Measurements from ENCODE around the gene PRPF18. TPM values are rescaled to one million over a fixed set of nuclear protein-coding genes. Genes with fewer than 3 reads are reported as not detected.

Gene PRPF18
- total RNA-seq, 1 donor from 2014 or later: 17.1 TPM

GRCh38 chr10:13571541-13571940 is 15.2 kb upstream of the PRPF18 start:
- DNase-seq (ENCODE audit: low spot score, unreplicated experiment): no peak
- TF ChIP-seq CTCF (IDR thresholded peaks at IDR 0.05; ENCODE audit: unreplicated experiment): no peak
- Mint-ChIP-seq H3K27me3 (peaks cover 21% of the 10 kb centered on the region), H3K4me3 (ENCODE audit: low read depth) (no peak overlapping the region), H3K27ac (no peak overlapping the region), H3K36me3 (ENCODE audit: insufficient read depth) (no peaks in the 10 kb centered on the region), H3K4me1 (ENCODE audit: low read depth) (no peaks in the 10 kb centered on the region), H3K9me3 (ENCODE audit: low read depth) (no peaks in the 10 kb centered on the region)

GRCh38 chr10:13573960-13574359 is 12.8 kb upstream of the PRPF18 start:
- no peak for DNase-seq (ENCODE audit: low spot score, unreplicated experiment)
- no peaks in the 10 kb centered on the region for H3K36me3 Mint-ChIP-seq (ENCODE audit: insufficient read depth)
- peaks cover 2% of the 10 kb centered on the region for H3K4me1 Mint-ChIP-seq (ENCODE audit: low read depth)
- H3K9me3 Mint-ChIP-seq (ENCODE audit: low read depth): no peaks in the 10 kb centered on the region
- H3K27ac Mint-ChIP-seq: no peak overlapping the region
- no peak for TF ChIP-seq CTCF (IDR thresholded peaks at IDR 0.05; ENCODE audit: unreplicated experiment)
- H3K27me3 Mint-ChIP-seq: peaks cover 25% of the 10 kb centered on the region
- H3K4me3 Mint-ChIP-seq (ENCODE audit: low read depth): no peak overlapping the region

- no peaks in the 10 kb centered on the region for H3K9me3 Mint-ChIP-seq (ENCODE audit: low read depth)
- H3K36me3 Mint-ChIP-seq (ENCODE audit: insufficient read depth): no peaks in the 10 kb centered on the region
- TF ChIP-seq CTCF (IDR thresholded peaks at IDR 0.05; ENCODE audit: unreplicated experiment): no peak
- no peaks in the 10 kb centered on the region for H3K27me3 Mint-ChIP-seq
- no peak overlapping the region for H3K27ac Mint-ChIP-seq
- peaks cover 23% of the 10 kb centered on the region for H3K4me1 Mint-ChIP-seq (ENCODE audit: low read depth)
- no peak for DNase-seq (ENCODE audit: low spot score, unreplicated experiment)
- H3K4me3 Mint-ChIP-seq (ENCODE audit: low read depth): no peak overlapping the region
Measured at GRCh38 chr10:13585195-13585751, 1.5 kb upstream of the PRPF18 start.

GRCh38 chr10:13585943-13586342 is 822 bp upstream of the PRPF18 start:
- Mint-ChIP-seq H3K9me3 (ENCODE audit: low read depth) (no peaks in the 10 kb centered on the region), H3K27me3 (no peaks in the 10 kb centered on the region), H3K4me3 (ENCODE audit: low read depth) (peak overlapping the region; percentile 100), H3K4me1 (ENCODE audit: low read depth) (peaks cover 23% of the 10 kb centered on the region), H3K36me3 (ENCODE audit: insufficient read depth) (no peaks in the 10 kb centered on the region), H3K27ac (peak overlapping the region; percentile 95)
- DNase-seq (ENCODE audit: low spot score, unreplicated experiment): no peak
- no peak for TF ChIP-seq CTCF (IDR thresholded peaks at IDR 0.05; ENCODE audit: unreplicated experiment)

GRCh38 chr10:13587391-13587790 is 626 bp downstream of the PRPF18 start:
- peaks cover 23% of the 10 kb centered on the region for H3K4me1 Mint-ChIP-seq (ENCODE audit: low read depth)
- H3K27me3 Mint-ChIP-seq: no peaks in the 10 kb centered on the region
- no peaks in the 10 kb centered on the region for H3K9me3 Mint-ChIP-seq (ENCODE audit: low read depth)
- no peaks in the 10 kb centered on the region for H3K36me3 Mint-ChIP-seq (ENCODE audit: insufficient read depth)
- no peak for DNase-seq (ENCODE audit: low spot score, unreplicated experiment)
- no peak for TF ChIP-seq CTCF (IDR thresholded peaks at IDR 0.05; ENCODE audit: unreplicated experiment)
- H3K4me3 Mint-ChIP-seq (ENCODE audit: low read depth): peak overlapping the region; percentile 100
- peak overlapping the region; percentile 95 for H3K27ac Mint-ChIP-seq

All from progenitor cell of endocrine pancreas (in vitro differentiated cells).